ENCODE results near the gene MUC2.
"Not testable (repeated sequence)": the region's sequence is repeated elsewhere in the genome, so short reads cannot be mapped to it uniquely, and the experiment has no call there.

- not testable (repeated sequence) for TF ChIP-seq EZH2 (IDR thresholded peaks at IDR 0.05); POLR2AphosphoS5 (IDR thresholded peaks at IDR 0.05; ENCODE audit: borderline replicate concordance, low read depth, low read length); FOXP2 (optimal IDR thresholded peaks at IDR 0.05; ENCODE audit: control extremely low read depth, extremely low read length, insufficient read depth)
These were observed 40.6 kb downstream of the MUC2 start for GRCh38 chr11:1115292-1115691.

Measured in SK-N-MC (cell line).